ENCODE data around the gene LST1. TPM values are rescaled to one million over a fixed set of nuclear protein-coding genes. Genes with fewer than 3 reads are reported as not detected.

Gene LST1
- total and polyA plus RNA-seq, 2 of the 8 experiments (the other 6 are each of a cell fraction or from before 2014, with no cell fraction given), result not detected

DNA sequence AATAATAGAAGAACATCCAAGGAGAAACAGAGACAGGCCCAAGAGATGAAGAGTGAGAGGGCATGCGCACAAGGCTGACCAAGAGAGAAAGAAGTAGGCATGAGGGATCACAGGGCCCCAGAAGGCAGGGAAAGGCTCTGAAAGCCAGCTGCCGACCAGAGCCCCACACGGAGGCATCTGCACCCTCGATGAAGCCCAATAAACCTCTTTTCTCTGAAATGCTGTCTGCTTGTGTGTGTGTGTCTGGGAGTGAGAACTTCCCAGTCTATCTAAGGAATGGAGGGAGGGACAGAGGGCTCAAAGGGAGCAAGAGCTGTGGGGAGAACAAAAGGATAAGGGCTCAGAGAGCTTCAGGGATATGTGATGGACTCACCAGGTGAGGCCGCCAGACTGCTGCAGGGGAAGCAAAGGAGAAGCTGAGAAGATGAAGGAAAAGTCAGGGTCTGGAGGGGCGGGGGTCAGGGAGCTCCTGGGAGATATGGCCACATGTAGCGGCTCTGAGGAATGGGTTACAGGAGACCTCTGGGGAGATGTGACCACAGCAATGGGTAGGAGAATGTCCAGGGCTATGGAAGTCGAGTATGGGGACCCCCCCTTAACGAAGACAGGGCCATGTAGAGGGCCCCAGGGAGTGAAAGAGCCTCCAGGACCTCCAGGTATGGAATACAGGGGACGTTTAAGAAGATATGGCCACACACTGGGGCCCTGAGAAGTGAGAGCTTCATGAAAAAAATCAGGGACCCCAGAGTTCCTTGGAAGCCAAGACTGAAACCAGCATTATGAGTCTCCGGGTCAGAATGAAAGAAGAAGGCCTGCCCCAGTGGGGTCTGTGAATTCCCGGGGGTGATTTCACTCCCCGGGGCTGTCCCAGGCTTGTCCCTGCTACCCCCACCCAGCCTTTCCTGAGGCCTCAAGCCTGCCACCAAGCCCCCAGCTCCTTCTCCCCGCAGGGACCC, 11.7 kb upstream of the LST1 start:
- Histone ChIP-seq H3K4me1 (replicated peaks in 1 of 4; ENCODE audit: control insufficient read depth in 3 of 4, insufficient read depth in 4 of 4, low read length in 3 of 4) (no peaks in the 10 kb centered on the region; a peak in 1 of 7 replicates), H2BK5ac (ENCODE audit: low read depth, low read length) (no peak overlapping the region), H3K9ac (replicated peaks in 1 of 4; ENCODE audit: extremely low read depth in 1 of 4, low read depth in 3 of 4, low read length in 3 of 4) (no peak overlapping the region), H3K27me3 (replicated peaks in 1 of 4; ENCODE audit: control insufficient read depth in 3 of 4, extremely low read depth in 1 of 4, insufficient read depth in 3 of 4, low read length in 3 of 4) (no peaks in the 10 kb centered on the region), H4K91ac (replicated peaks; ENCODE audit: insufficient read length, low read length) (no peak overlapping the region), H2BK120ac (replicated peaks; ENCODE audit: low read depth, low read length) (no peak overlapping the region), H4K20me1 (replicated peaks in 1 of 2; ENCODE audit: control insufficient read depth in 1 of 2, insufficient read depth in 2 of 2, low read length in 2 of 2) (no peaks in the 10 kb centered on the region), H2BK15ac (ENCODE audit: low read length) (no peak overlapping the region), H3K23ac (ENCODE audit: insufficient read length) (no peak overlapping the region), H2AFZ (ENCODE audit: low read length) (no peak overlapping the region), H3K79me2 (ENCODE audit: control insufficient read depth in 1 of 2, insufficient read depth in 2 of 2, low read length in 2 of 2) (no peaks in the 10 kb centered on the region), H3K56ac (replicated peaks; ENCODE audit: insufficient read length, low read depth, low read length) (no peak overlapping the region), H4K5ac (ENCODE audit: insufficient read length, low read depth, low read length) (no peak overlapping the region), H3K14ac (ENCODE audit: insufficient read length) (no peak overlapping the region), H3K4ac (replicated peaks; ENCODE audit: insufficient read length, low read depth, low read length) (no peak overlapping the region), H4K8ac (ENCODE audit: extremely low read depth, insufficient read depth, low read length) (0 out of 2 replicates have a peak overlapping the region, but pooled peaks have one; percentile 7), H2AK5ac (ENCODE audit: low read depth, low read length) (no peak overlapping the region), H3K4me2 (ENCODE audit: insufficient read depth in 1 of 2, low read depth in 2 of 2, low read length in 2 of 2) (no peak overlapping the region), H2BK20ac (ENCODE audit: low read length) (peak overlapping the region; percentile 86; the same call in 1 of the 2 replicates), H3K27ac (ENCODE audit: low read depth, low read length) (no peak overlapping the region), H3K18ac (ENCODE audit: extremely low read depth, low read length) (no peak overlapping the region), H3K4me3 (ENCODE audit: extremely low read depth in 1 of 4, insufficient read depth in 2 of 4, low read depth in 3 of 4, low read length in 4 of 4) (no peak overlapping the region), H3K9me3 (ENCODE audit: insufficient read depth in 2 of 2, low read depth in 1 of 2, low read length in 1 of 2) (no peaks in the 10 kb centered on the region), H3K23me2 (ENCODE audit: low read depth, low read length) (no peaks in the 10 kb centered on the region; the same call in 1 of the 2 replicates), H3K79me1 (ENCODE audit: low read depth, low read length) (no peaks in the 10 kb centered on the region), H3K36me3 (ENCODE audit: control insufficient read depth in 2 of 4, insufficient read depth in 4 of 4, low read length in 3 of 4) (no peaks in the 10 kb centered on the region), H2BK12ac (ENCODE audit: low read depth, low read length) (0 out of 2 replicates have a peak overlapping the region, but pooled peaks have one; percentile 27)
- no peak for FAIRE-seq
- no peak for DNase-seq (ENCODE audit: low read depth in 1 of 2, low spot score in 2 of 2)
- WGBS, 2 experiments (ENCODE audit: extremely low coverage in 1 of 2, insufficient coverage in 1 of 2, insufficient read length in 1 of 2, insufficient replicate concordance in 2 of 2, low coverage in 1 of 2, low lambda C conversion rate in 2 of 2, missing lambda C conversion rate in 1 of 2), result 80% methylated on average over 14 of the region's 14 CpGs; no CpG with 5 or more reads in 1 of the 2 experiments
- ChIA-PET POLR2A (ENCODE audit: partially characterized antibody) (interaction anchor here (0.8 to 12.2 kb wide), 14 partner anchors 9 to 285 kb away, joined by 3 to 110 read pairs (median 4); partner anchors contain the start of genes ATP6V1G2, DDX39B, GPANK1 and PRRC2A), CTCF (ENCODE audit: partially characterized antibody) (interaction anchor here (0.6 to 19.2 kb wide), 10 partner anchors 10 to 155 kb away, joined by 3 to 640 read pairs (median 4); partner anchors contain the start of genes ATP6V1G2, GPANK1, LST1 and LTB)
- TF ChIP-seq RAD21 (IDR thresholded peaks at IDR 0.05 in 1 of 2, conservative IDR thresholded peaks at IDR 0.05 in 1 of 2; ENCODE audit: low read depth in 2 of 2, low read length in 2 of 2), result peak; percentile 17 to 40; a peak in 2 of 4 replicates
